Activated T-cell treated with anti-CD3 and anti-CD28 coated beads, Interleukin-2, amount 50 U/mL, for 24 hours (primary cell): ENCODE results near the gene CHURC1.

Source experiments
- DNase-seq: peaks from one replicate; pipeline ENCODE4 v3.0.0-alpha.2; 2020
- H3K27ac Mint-ChIP-seq: 2 replicates; pipeline ENCODE4 v1.8.0; 2020; ENCODE audit warnings: mild to moderate bottlenecking, mixed read lengths
- H3K27me3 Mint-ChIP-seq: 2 replicates; pipeline ENCODE4 v1.8.0; 2020; ENCODE audit warnings: mixed read lengths
- H3K36me3 Mint-ChIP-seq: 2 replicates; pipeline ENCODE4 v1.8.0; 2020; ENCODE audit warnings: low read depth, mixed read lengths
- H3K4me1 Mint-ChIP-seq: 2 replicates; pipeline ENCODE4 v1.8.0; 2020; ENCODE audit warnings: low read depth, mixed read lengths
- H3K4me3 Mint-ChIP-seq: 2 replicates; pipeline ENCODE4 v1.8.0; 2020; ENCODE audit warnings: mild to moderate bottlenecking, moderate library complexity, mixed read lengths
- H3K9me3 Mint-ChIP-seq: 2 replicates; pipeline ENCODE4 v1.8.0; 2020; ENCODE audit warnings: mixed read lengths

CHURC1 gene

DNA sequence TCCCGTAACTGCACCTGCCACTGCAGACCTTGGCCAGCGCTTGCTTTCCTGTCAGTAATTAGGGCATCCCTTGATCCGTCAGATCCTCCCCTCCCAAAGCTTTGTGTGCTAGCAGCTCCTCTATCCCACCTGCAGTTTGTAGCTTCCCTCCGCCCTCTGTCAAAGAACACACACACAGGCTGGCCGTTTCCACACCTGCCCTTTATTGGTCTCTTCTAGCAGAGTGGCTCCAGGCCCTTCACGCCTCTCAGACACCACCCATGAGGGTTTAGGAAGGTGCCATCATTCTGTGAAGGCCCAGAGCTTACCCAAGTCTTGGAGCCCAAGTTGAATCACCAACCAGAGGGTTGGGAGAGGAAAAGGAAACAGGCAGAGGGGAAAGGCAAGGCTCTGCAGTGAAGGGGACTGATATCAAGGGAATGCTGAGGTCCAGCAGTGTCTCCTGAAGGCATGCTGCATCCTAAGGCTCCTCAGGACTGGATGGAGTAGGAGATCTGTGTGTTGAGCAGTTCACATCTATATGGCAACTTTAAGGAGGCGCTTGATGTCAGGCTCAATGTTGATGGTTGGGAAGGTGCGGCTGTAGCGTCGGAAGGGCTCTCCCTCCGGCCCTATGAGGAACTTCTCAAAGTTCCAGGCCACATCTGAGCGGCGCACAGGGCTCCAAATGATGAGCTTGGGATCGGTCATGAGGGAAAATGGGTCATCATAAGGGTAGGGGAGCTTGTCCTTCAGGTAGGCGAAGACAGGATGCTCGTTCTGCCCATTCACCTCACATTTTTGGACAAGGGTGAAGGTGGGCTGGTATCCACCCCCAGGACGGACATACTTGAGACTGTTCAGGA, 24.9 kb downstream of the CHURC1 start:
- H3K9me3 Mint-ChIP-seq: no peaks in the 10 kb centered on the region
- peak overlapping the region; percentile 42 for H3K27ac Mint-ChIP-seq
- no peak overlapping the region for H3K4me3 Mint-ChIP-seq
- H3K27me3 Mint-ChIP-seq: no peaks in the 10 kb centered on the region
- DNase-seq: no peak
- peaks cover 74% of the 10 kb centered on the region for H3K4me1 Mint-ChIP-seq
- H3K36me3 Mint-ChIP-seq: peaks cover 83% of the 10 kb centered on the region

DNA sequence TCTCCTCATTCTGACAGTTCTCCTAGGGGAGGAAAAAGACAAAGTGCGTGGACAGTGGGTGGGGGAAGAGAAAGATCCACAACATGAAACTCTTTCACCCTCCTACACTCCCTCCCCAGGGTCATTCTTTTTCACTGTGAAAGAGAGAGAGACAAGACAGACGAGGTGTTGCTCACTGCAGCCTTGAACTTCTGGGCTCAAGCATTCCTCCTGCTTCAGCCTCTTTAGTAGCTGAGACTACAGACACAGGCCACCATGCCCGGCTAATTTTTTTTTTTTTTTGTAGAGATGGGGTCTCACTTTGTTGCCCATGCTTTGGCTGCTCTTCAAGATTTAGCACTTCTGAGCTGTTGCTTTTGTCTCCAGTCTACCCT, 25.5 kb downstream of the CHURC1 start:
- H3K27me3 Mint-ChIP-seq: no peaks in the 10 kb centered on the region
- peak overlapping the region; percentile 24 for H3K27ac Mint-ChIP-seq
- peaks cover 69% of the 10 kb centered on the region for H3K4me1 Mint-ChIP-seq
- no peaks in the 10 kb centered on the region for H3K9me3 Mint-ChIP-seq
- H3K36me3 Mint-ChIP-seq: peaks cover 88% of the 10 kb centered on the region
- DNase-seq: no peak
- H3K4me3 Mint-ChIP-seq: no peak overlapping the region

DNA sequence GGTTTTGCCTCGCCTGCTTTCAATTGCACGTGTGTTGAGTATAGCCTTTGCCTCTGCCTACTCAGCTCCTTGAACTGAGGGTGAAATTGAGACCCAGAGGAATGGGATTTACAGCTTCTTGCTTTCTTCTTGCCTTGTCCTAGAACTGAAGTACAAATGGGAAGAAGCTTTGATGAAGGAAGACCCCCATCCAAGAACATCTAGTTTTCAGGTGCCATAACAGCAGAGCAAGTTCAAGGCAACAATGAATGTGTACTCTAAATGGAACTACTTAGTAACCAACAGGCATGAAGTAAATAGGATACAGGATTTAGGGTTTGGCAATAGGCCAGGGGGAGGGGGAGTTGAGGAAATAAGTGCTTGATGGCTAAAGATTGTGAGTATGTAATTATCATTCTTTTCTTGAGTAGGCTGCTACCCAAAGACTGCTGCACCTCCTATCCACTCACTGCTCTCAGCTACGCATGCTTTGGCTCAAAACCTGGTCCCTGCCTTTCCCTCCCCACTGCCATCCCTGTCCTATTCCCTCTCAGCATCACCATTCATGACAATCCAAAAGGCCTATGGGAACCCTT, 26.2 kb downstream of the CHURC1 start:
- Mint-ChIP-seq H3K4me1 (peaks cover 64% of the 10 kb centered on the region), H3K27ac (peak overlapping the region; percentile 73), H3K9me3 (no peaks in the 10 kb centered on the region), H3K27me3 (no peaks in the 10 kb centered on the region), H3K4me3 (no peak overlapping the region), H3K36me3 (peaks cover 91% of the 10 kb centered on the region)
- DNase-seq: no peak

DNA sequence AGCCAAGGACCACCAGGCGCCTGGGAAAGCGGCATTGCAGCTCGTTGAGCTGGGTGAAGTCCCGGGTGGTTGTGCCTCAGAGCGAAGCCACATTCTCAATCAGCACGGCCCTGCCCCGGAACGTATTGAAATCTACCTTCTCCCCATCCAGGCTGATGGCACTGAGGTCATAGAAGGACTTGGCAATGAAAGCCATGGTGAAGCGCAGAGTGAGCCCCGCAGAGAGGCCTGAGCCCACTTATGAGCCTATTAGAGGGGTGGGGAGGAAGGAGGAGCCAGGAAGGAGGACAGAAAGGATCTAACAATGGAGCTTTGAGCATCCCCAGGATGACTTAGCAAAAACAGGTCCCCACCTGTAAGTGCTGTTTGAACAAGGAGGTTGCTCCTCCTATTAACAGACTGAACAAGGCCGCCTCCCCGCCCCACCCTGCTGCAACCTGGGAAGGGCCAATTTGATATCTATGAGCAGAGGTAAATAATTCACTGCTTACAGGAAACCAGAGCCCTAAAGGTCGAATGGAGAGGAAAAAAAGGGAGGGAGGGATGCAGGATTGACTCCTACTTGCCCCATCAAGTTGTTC, 28.4 kb downstream of the CHURC1 start, which contains the start of gene GPX2:
GPX2 (minus strand) TSS at position 215 of the 581 bp plus-strand sequence; CDS start at position 196, 19 bp downstream.
- DNase-seq: no peak
- Mint-ChIP-seq H3K4me1 (peaks cover 50% of the 10 kb centered on the region), H3K4me3 (no peak within 1 kb of the TSS), H3K36me3 (peaks cover 90% of the 10 kb centered on the region), H3K27ac (peak within 1 kb of the TSS; percentile 71), H3K9me3 (no peaks in the 10 kb centered on the region), H3K27me3 (no peaks in the 10 kb centered on the region)

DNA sequence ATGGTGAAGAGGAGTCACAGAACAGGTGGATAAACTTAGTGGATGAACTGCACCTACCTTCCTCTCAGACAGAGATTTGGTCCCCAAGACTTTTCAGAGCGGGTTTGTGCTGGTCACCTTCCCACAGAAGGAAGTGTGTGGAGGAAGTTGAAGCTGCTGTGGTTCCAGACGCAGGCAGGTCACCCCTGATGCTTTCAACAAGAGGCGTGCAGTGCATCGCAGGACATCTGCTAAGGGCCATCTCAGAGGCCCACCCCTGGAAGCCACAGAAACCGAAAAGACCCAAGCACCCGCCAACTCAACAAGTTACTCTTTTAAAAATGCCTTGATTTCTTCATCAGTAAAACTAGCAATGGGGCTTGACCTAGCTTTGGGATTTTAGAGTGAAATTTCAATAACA, 29.3 kb downstream of the CHURC1 start:
- Mint-ChIP-seq H3K4me3 (no peak overlapping the region), H3K27ac (peak overlapping the region; percentile 71)

DNA sequence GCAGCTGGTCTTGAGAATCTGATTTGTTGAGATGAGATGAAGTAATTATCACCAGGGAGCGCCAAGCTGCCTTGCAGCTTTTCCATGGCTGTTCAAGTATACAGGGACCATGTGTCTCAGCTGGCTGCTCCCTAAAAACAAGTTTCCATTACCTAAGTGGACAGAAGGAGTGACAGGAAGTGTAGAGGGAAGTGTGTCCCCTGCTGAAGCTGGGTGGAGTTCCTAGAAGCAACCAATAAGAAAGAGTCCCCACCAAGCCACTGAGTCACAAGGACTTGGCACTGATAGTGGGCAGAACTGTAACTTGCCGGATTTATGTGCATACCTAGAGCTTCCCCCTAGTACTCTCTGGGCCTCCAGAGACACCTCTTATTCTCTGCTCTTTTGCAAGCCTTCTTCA, 29.8 kb downstream of the CHURC1 start:
- Mint-ChIP-seq H3K27ac (peak overlapping the region; percentile 71), H3K9me3 (no peaks in the 10 kb centered on the region), H3K4me3 (no peak overlapping the region), H3K36me3 (peaks cover 88% of the 10 kb centered on the region), H3K27me3 (no peaks in the 10 kb centered on the region), H3K4me1 (peaks cover 40% of the 10 kb centered on the region)
- no peak for DNase-seq

More for the DNA sequence above, 29.3 kb downstream of the CHURC1 start:
- no peaks in the 10 kb centered on the region for H3K27me3 Mint-ChIP-seq
- peaks cover 44% of the 10 kb centered on the region for H3K4me1 Mint-ChIP-seq
- no peaks in the 10 kb centered on the region for H3K9me3 Mint-ChIP-seq
- peaks cover 88% of the 10 kb centered on the region for H3K36me3 Mint-ChIP-seq
- no peak for DNase-seq

DNA sequence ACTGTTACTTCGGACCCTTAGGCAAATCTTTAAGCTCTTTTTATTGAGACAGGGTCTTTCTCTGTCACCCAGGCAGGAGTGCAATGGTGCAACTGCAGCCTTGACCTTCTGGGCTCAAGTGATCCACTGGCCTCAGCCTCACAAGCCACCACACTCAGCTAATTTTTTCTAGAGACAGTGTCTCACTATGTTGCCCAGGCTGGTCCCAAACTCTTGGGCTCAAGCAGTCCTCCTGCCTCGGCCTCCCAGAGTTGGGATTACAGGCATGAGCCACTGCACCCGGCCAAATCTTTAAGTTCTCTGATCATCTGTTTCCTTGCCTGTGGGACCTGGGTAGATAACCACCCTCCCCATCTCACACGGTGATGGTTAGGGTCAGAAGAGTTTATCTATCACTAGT, 30.6 kb downstream of the CHURC1 start:
- Mint-ChIP-seq H3K27me3 (no peaks in the 10 kb centered on the region), H3K4me3 (no peak overlapping the region), H3K9me3 (no peaks in the 10 kb centered on the region), H3K4me1 (peaks cover 32% of the 10 kb centered on the region), H3K27ac (no peak overlapping the region), H3K36me3 (peaks cover 85% of the 10 kb centered on the region)
- DNase-seq: no peak

DNA sequence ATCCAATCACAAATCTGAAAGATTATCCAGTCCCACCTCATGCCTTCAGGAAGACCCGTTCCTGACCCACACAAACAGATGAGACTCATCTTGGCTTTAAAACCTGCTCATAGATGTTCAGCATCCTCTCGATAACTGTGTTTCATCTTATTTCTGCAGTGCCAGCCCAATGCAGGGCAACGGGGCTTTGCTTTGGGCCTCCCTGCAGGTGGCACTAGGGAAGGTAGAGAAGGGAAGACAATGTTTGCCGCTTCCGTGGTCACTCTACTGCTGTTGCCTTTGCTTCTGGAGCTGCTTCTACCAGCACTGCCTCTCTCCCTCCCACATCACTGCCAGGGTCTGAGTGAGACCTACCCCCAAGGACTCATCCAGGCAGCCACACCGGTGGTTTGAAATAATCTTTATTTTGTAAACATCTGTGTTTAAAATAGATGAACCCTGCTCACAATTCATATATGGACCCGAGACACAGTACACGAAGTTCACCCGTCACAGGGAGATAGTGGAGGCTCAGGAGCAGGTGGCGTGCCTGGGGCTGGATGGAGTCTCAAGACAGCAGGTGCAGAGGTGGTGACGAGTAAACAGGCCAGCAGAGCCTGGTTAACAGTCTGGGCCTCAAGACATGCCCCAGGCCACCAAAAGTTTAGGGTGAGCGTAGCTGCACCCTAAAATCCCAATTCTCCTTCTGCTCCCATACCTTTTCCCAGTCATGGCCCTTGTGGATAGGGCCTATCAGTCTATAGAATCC, 31.4 kb downstream of the CHURC1 start:
- Mint-ChIP-seq H3K27ac (no peak overlapping the region), H3K27me3 (no peaks in the 10 kb centered on the region), H3K9me3 (no peaks in the 10 kb centered on the region), H3K36me3 (peaks cover 87% of the 10 kb centered on the region), H3K4me1 (peaks cover 27% of the 10 kb centered on the region), H3K4me3 (no peak overlapping the region)
- peak; percentile 9 for DNase-seq

DNA sequence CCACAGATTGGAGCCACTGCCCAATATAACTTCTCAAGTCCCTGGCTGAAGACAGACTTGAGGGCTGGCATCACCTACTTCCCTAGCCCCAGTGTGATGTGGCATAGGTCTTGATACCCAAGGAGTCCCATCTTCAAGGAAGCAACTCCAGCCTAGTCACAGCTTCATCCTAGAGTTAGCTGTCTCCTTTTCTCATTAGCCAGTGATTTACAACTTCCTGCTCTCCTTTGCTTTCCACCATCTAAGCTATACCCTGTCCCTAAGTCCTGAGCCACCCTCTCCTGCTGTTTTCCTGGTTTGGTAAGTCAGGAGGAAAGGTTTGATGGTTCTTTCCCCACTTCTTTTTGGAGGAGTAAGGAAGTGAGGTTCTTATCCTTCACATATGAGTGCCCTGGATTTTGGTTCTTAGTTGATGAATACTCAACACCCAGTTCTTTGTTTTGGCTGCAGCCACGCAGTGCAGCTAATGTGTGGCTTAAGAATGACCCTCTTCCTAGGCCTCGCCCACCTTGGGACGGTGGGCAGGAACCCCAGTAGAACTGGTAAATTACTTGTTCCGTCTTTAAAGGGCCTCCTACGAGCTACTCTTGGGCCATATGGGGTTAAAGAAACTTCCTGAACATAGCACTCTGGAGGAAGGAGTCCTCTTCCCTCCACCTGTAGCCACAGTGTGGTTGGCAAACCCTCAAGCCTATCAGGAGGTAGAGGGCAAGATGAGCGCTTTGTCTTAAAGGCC, 32.2 kb downstream of the CHURC1 start:
- Mint-ChIP-seq H3K9me3 (no peaks in the 10 kb centered on the region), H3K4me3 (no peak overlapping the region), H3K27ac (no peak overlapping the region), H3K4me1 (peaks cover 24% of the 10 kb centered on the region), H3K27me3 (no peaks in the 10 kb centered on the region), H3K36me3 (peaks cover 89% of the 10 kb centered on the region)
- peak; percentile 11 for DNase-seq

DNA sequence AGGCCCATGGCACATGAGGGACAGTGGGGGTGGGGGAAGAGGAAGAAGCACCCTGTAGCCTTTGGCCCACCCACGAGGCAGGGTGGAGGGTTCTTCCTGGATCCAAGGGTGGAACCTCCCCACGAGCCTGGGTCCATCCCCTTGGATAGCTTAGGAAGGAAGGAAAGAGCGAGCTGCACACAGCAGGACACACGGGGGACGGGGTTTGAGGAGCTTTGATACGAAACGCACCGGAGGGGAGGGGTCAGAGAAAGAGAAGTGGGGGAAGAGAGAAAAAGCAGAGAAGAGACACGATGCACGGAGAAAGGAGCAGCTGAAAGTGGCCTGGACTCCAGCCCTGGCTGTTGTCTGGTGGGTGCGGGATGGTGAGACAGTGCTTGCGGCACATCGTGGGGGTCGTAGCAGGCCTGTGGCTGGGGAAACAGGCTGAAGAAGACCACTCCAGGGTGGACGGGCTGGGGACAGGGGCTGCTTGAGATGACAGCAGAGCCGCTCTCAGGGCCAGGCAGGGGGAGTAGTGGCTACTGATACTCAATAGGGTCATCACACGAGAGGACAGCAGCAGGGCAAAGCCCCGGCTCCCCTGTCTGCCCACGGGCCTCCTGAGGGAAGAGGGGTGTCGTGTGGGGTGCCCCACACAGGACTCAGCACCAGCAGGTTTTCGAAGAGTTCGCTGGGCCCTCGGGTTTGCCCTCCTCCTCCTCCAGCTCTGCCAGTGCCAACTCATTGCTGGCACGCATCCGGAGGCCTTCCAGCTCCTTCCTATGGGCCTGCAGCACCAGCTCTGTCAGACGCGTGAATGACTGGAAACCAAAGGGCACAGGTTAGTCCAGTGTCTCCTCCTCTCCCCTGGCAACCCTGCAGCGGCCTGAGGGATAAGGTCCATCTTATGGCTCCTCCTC, 33.7 kb downstream of the CHURC1 start:
- Mint-ChIP-seq H3K4me3 (no peak overlapping the region), H3K27me3 (no peaks in the 10 kb centered on the region), H3K36me3 (peaks cover 75% of the 10 kb centered on the region), H3K9me3 (no peaks in the 10 kb centered on the region), H3K4me1 (peaks cover 23% of the 10 kb centered on the region), H3K27ac (no peak overlapping the region)
- peak; percentile 24 for DNase-seq

DNA sequence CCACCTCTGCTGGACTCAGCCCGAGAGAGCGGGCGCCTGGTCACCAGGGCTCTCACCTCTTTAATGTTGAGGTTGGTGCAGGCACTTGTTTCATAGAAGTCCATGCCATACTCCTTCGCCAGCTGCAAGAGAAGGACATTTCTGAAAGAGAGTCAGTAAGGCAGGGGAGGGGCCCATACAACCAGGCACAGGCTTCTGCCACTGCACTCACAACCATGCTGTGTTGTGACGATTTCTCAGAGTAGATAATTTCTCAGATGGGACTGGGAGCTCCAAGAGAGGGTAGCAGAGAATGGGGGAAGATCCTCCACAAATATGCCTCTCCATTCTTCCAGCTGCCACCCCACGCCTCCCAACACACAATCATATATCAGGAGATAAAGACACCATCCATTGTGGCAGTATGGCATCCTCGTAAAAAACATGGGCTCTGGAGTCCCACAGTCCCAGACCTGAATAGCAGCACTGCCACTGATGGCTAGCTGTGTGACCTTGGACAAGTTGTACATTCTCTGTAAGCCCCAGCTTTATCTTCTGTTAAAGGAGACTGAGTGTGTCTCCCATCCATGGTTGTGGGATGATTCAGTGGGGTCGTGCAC, 34.5 kb downstream of the CHURC1 start:
- Mint-ChIP-seq H3K36me3 (peaks cover 69% of the 10 kb centered on the region), H3K27ac (no peak overlapping the region), H3K4me3 (no peak overlapping the region), H3K9me3 (no peaks in the 10 kb centered on the region), H3K4me1 (peaks cover 17% of the 10 kb centered on the region), H3K27me3 (no peaks in the 10 kb centered on the region)
- no peak for DNase-seq

DNA sequence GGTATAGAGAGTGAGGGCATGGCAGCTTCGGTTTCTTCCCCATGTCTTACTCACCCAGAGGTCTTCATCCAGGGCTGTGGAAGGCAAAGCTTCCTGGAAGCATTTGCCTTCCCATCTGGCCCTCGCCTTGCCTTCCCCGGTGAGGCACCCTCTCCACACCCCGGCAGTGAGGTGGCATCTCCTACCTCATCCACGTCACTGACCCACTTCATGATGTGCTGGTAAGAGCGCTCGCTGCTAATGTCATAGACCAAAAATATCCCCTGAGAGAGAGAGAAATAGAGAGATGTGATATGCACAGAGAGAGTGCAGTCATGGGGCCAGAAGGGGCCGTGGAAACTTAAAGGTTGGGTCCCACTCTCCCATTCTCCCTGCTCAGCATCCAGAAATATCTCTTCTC, 36.6 kb downstream of the CHURC1 start:
- Mint-ChIP-seq H3K27ac (no peak overlapping the region), H3K36me3 (peaks cover 58% of the 10 kb centered on the region), H3K27me3 (no peaks in the 10 kb centered on the region), H3K4me3 (no peak overlapping the region), H3K9me3 (no peaks in the 10 kb centered on the region), H3K4me1 (peaks cover 10% of the 10 kb centered on the region)
- DNase-seq: peak; percentile 5

DNA sequence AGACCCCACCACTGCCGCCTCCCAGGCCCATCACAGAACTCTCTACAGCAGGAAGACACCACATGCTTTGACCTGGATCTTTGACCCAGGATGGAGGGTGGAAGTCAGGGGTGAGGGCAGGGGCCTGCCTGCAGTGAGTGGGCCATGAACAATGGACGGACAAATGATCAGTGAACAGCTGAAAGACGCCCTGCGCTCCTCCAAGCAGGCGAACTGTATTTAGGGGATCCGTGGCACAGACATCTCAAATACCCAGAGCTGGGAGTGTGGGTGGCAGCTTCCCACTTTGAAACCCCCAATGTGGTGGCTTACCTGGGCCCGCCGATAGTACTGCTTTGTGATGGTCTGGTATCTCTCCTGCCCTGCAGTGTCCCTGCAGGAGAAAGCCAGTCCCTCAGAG, 37.0 kb downstream of the CHURC1 start:
- peaks cover 10% of the 10 kb centered on the region for H3K4me1 Mint-ChIP-seq
- H3K27ac Mint-ChIP-seq: no peak overlapping the region
- peaks cover 54% of the 10 kb centered on the region for H3K36me3 Mint-ChIP-seq
- no peaks in the 10 kb centered on the region for H3K9me3 Mint-ChIP-seq
- DNase-seq: peak; percentile 15
- H3K4me3 Mint-ChIP-seq: no peak overlapping the region
- no peaks in the 10 kb centered on the region for H3K27me3 Mint-ChIP-seq
